Neutrophil (primary cell): ENCODE data around the gene SPP2.

Experiments used
- H3K27ac ChIP-seq: fragments of 200-600 bp; sonication (generic); 2 replicates; pipeline ENCODE4 v1.5.1; 2016; ENCODE audit warnings: mild to moderate bottlenecking, moderate library complexity
- H3K27me3 ChIP-seq: fragments of 200-600 bp; sonication (generic); 2 replicates; pipeline ENCODE4 v1.6.0; 2016; ENCODE audit warnings: mild to moderate bottlenecking
- H3K36me3 ChIP-seq: fragments of 200-600 bp; sonication (generic); 2 replicates; pipeline ENCODE4 v1.5.1; 2017
- H3K4me1 ChIP-seq, 2 experiments: fragments of 200-600 bp in 1 of 2; sonication (generic) in 1 of 2; 1 replicate in 1 of 2; 2 replicates in 1 of 2; pipeline versions ENCODE4 v1.5.1 to v1.6.1; 2013 to 2016; ENCODE audit warnings: low read depth in 1 of 2, low read length in 1 of 2, mild to moderate bottlenecking in 1 of 2, moderate library complexity in 1 of 2; ENCODE audit not compliant: control insufficient read depth in 1 of 2, insufficient read depth in 1 of 2
- H3K4me3 ChIP-seq, 2 experiments: fragments of 200-600 bp in 1 of 2; sonication (generic) in 1 of 2; 1 replicate in 1 of 2; 2 replicates in 1 of 2; pipeline ENCODE4 v1.5.1; 2013 to 2016; ENCODE audit warnings: low read depth in 1 of 2, low read length in 1 of 2, mild to moderate bottlenecking in 1 of 2, moderate library complexity in 1 of 2
- H3K9me3 ChIP-seq: fragments of 200-600 bp; sonication (generic); 2 replicates; pipeline ENCODE4 v1.5.1; 2016
- TF ChIP-seq, protein P1 (sequence below): fragments of 200-600 bp; sonication (generic); IDR thresholded peaks from 2 replicates; pipeline ENCODE4 v1.5.1; 2016; ENCODE audit warnings: antibody characterized with exemption

Gene SPP2

DNA sequence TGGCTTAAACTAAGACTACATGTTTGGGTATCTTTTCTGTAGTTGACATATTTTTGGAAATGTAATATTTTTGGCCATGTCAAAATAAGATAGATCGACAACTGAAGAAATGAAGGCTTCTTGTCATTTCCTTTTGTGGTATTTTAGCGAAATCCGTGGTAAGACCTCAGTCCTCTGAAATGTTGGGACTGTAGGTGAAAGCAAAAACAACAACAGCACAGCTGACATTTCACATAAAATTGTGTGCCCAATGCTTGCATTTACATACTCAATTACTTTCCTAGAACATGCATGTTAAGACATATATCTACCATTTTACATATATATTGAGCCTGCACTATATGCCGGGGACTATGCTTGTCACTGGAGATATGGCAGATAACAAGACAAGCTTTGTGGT is 50.2 kb downstream of the SPP2 start:
- TF ChIP-seq, protein P1, sequence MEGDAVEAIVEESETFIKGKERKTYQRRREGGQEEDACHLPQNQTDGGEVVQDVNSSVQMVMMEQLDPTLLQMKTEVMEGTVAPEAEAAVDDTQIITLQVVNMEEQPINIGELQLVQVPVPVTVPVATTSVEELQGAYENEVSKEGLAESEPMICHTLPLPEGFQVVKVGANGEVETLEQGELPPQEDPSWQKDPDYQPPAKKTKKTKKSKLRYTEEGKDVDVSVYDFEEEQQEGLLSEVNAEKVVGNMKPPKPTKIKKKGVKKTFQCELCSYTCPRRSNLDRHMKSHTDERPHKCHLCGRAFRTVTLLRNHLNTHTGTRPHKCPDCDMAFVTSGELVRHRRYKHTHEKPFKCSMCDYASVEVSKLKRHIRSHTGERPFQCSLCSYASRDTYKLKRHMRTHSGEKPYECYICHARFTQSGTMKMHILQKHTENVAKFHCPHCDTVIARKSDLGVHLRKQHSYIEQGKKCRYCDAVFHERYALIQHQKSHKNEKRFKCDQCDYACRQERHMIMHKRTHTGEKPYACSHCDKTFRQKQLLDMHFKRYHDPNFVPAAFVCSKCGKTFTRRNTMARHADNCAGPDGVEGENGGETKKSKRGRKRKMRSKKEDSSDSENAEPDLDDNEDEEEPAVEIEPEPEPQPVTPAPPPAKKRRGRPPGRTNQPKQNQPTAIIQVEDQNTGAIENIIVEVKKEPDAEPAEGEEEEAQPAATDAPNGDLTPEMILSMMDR = no peak
- Histone ChIP-seq H3K36me3 (no peaks in the 10 kb centered on the region), H3K27me3 (no peaks in the 10 kb centered on the region), H3K4me1 (no peaks in the 10 kb centered on the region), H3K4me3 (no peak overlapping the region), H3K27ac (no peak overlapping the region), H3K9me3 (no peaks in the 10 kb centered on the region)

DNA sequence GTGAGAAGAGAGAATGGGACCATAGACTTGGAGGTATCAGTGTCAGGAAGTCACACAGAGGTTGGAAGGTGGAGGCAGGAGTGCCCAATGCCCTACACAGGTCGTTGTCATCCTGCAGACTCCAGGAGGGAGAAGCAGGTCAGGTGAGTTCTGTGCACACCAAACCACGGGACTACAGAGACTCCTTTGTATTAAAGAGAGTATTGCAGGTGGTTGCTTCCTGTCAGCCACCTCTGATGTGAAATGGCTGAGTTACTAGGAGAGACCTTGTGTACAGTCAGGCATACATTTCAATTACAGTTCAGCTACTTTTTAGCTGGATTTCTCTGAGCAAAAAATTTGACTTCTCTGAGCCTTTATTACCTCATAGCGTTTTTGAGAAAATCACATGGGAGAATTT is 51.6 kb downstream of the SPP2 start:
- H3K36me3 ChIP-seq = no peaks in the 10 kb centered on the region

DNA sequence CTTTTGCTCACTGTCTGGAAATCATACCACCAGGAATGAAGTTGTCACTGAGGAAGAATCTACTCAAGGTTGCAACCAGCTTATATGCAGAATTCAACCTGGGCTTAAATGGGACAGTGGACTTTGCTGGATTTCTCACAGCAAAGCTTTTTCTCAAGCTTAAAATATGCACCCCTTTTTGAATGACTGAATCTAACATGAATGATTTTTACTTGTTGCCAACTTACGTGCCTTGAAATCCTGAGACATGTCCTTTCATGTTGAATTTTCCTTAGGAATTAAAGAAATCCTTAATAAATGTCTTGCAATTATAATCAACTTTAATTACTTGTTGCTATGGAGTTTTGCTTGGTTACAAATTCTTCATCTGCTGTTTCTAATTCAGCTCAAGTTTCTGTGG is 57.4 kb downstream of the SPP2 start:
- H3K27ac ChIP-seq = no peak overlapping the region
- no peaks in the 10 kb centered on the region for H3K4me1 ChIP-seq
- H3K4me3 ChIP-seq = no peak overlapping the region
- no peaks in the 10 kb centered on the region for H3K27me3 ChIP-seq
- H3K36me3 ChIP-seq = no peaks in the 10 kb centered on the region
- no peaks in the 10 kb centered on the region for H3K9me3 ChIP-seq
- TF ChIP-seq, protein P1 = no peak

More for the DNA sequence above, 51.6 kb downstream of the SPP2 start:
- H3K27me3 ChIP-seq = no peaks in the 10 kb centered on the region
- H3K27ac ChIP-seq = no peak overlapping the region
- H3K4me1 ChIP-seq = no peaks in the 10 kb centered on the region
- TF ChIP-seq, protein P1 = no peak
- H3K9me3 ChIP-seq = no peaks in the 10 kb centered on the region
- H3K4me3 ChIP-seq = no peak overlapping the region

DNA sequence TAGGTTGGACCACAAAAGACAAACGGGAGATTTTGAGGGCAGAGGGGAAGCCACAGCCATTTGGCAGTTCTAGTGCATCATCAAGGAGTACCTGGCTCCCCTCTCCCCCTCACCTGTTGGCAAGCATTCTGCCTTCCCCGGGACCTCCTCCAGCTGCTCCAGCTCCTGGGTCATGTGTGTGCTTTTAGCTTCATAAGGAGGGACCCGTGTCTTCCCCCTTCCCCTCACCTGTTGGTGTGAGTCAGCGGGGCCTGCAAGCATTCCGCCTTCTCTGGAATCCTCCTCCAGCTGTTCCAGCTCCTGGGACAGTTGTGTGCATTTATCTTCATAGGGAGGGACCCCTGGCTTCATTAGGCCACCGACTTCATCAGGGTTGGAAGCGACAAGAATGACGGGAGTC is 58.8 kb downstream of the SPP2 start:
- Histone ChIP-seq H3K4me3 (no peak overlapping the region), H3K9me3 (no peaks in the 10 kb centered on the region), H3K27ac (no peak overlapping the region), H3K36me3 (no peaks in the 10 kb centered on the region), H3K4me1 (no peaks in the 10 kb centered on the region), H3K27me3 (no peaks in the 10 kb centered on the region)
- TF ChIP-seq, protein P1 = no peak

DNA sequence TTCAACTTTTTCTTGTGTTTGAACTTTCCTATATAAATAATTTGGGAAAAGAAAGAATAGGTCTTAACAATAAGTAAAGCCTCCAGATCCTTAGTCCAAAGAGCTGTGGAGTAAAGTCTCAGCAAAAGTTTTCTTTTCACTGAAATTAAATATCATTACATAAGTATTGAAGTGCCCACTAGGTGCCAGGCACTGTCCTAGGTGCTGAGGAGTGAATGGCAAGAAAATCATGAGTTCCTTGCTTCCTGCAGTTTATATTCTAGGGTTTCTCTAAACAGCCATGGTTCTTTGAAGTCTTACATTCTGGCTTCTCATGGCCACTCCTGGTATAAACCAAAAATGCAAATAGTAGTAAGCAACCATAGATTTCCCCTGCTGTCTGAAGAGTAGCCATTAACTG is 59.7 kb downstream of the SPP2 start:
- H3K4me3 ChIP-seq = no peak overlapping the region
- H3K4me1 ChIP-seq = no peaks in the 10 kb centered on the region
- TF ChIP-seq, protein P1 = no peak
- H3K9me3 ChIP-seq = no peaks in the 10 kb centered on the region
- no peaks in the 10 kb centered on the region for H3K36me3 ChIP-seq
- peaks cover 3% of the 10 kb centered on the region for H3K27me3 ChIP-seq
- H3K27ac ChIP-seq = no peak overlapping the region

DNA sequence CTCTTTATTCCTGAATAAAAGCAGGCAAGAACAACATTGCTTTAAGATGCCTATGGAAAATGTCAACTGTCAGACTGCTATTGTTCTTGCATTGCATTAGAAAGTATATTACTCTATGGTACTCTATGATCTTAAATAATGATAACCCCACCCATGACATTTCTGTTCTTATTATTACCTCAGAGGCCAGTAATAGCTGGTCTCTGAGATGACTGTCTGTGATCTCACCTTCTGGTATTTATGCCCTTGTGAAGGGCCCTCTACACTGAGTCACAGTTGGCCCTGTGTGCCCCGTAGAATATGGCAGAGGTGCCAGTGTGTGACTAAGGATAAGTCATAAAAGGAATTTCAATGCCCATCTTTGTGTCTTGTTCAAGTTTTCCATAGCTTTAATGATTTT is 61.0 kb downstream of the SPP2 start:
- Histone ChIP-seq H3K4me1 (no peaks in the 10 kb centered on the region), H3K36me3 (no peaks in the 10 kb centered on the region), H3K4me3 (no peak overlapping the region), H3K9me3 (no peaks in the 10 kb centered on the region), H3K27me3 (peaks cover 16% of the 10 kb centered on the region), H3K27ac (no peak overlapping the region)
- TF ChIP-seq, protein P1 = no peak
